ENCODE data around the gene ARMH3.
A peak's percentile ranks its signal among the peaks of the same experiment; 100 is the strongest.

Gene ARMH3

DNA sequence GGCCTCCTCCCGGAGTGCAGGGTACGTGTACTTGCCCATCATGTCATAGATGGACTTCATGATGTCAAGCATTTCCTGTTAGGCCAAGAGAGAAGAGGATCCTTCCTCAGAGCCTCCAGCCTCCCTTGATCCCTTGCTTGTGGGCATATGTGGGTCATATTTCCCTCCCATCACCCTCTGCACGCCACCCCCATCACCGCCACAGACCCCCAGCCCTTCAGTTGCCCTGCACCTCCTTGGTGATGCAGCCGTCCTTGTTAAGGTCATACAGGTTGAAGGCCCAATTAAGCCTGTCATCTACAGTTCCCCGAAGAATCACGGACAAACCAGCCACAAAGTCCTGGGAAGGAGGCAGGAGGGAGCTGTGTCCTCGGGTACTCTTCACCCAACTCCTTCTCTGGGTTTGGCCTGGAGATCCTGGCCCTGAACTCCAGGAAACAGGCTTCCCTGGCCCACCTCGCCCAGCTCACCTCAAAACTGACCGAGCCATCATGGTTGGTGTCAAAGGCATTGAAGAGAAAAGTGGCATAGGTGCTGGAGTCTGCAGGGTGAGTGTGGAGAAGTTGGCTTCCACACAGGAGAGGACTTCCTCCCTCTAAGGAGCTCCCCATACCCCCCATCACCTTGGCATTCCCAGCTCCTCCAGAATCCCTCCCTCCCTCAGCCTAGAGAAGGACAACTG lies 227.9 kb downstream of the ARMH3 start:
- DNase-seq = no peak

DNA sequence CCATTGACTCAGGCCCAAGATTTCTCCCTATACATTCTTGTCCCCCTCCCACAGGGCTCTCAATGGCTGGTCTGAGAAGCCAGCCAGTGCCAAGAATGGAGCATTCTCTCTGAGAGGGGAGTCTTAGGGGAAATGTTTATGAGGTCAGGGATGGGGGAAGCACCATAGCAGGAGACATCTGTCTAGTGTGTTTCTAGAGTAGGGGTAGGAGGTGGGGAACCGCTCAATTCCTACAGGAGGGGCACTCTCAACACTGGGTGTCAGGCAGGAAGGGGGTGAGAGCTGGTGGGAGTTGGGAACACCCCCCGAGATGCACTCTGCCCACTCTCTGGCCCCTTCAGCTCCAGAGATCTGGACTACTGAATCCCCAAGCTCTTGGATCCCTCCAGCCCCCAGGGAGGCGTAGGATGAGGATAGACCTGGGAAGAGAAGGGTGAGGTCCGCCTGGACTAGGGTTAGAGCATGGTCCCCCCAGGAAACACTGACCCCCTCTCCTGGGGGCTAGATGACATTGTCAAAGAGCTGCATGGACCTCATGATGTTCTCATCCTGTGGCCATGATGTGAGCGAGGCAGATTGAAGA lies 229.0 kb downstream of the ARMH3 start:
- DNase-seq = no peak

- no peak for DNase-seq
These were observed 231.2 kb downstream of the ARMH3 start for GRCh38 chr10:101824736-101825135.

DNA sequence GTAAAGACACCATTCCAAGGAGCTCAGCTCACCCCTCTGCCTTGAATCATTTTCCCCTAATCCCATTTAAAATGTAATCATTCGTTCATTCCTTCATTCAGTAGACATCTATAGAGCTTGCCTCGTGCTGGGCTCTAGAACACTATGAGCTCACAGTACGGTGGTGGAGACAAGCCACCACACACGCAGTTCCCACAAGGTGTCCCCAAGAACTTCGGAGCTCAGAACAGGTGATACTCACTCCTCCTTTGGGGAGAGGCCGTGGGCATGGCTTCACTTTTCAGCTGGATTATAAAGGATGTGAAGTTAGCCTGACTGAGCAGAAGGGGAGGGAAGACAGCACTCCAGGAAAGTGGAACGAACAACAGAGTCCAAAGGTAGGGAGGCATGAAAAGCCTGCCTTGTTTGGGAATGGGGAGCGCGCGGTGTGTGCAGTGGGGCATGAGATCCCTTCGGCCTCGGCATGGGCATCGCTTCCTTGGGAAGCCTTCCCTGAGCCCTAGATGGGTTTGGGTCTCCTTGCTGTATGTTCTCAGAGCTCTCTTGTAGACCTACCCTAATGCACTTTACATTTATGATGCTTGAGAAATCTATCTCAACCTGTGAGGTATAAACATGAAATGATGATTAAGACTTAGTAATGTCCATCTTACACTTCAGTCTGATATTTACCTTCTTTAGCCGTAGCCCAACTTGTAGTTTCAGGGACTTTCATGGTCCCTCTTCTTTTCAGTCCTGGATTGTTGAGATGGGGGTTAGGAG lies 236.9 kb downstream of the ARMH3 start:
- DNase-seq = no peak

DNA sequence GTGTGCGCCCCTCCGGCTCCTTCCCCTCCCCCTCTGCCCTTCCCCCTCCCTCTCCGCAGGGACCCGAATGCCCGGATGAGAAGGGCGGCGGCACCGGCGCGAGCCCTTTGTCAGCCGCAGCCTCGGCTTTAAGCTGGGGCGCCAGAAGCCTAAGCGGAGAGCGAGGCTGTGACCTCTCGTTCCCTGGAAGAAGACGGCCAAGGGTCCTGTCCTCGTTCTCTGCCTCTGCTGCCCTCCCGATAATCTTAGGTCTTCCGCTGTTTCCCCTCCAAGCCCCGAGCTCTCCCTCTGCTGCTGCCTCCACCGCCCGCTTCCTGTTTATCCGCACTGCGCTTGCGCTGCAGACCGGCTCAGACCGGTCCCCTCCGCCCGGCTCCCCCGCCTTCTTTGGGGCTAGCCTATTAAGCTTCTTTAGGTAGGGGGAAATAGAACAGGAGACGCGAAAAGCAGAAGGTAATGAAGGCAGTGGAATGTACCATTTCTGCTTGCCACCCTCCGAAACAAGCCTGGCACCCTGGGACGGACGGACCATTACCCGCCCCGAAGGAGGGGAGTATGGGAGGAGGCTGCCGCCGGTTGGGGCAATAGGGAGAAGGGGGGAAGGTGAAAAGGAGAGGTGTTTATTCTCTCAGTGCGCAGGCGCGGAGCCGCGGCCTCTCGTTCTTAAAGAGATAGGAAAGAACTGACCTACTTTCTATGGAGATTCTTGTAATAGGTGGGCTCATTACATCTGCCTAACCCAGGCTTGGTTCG lies 237.7 kb downstream of the ARMH3 start, which contains the start of gene OGA:
TSS of gene OGA (minus strand) at position 326 of the 753 bp plus-strand sequence. CDS start 422 bp downstream, outside the sequence.
- DNase-seq = peak; percentile 99

GRCh38 chr10:101817337-101818118 lies 238.4 kb downstream of the ARMH3 start:
- peak; percentile 89 for DNase-seq

DNA sequence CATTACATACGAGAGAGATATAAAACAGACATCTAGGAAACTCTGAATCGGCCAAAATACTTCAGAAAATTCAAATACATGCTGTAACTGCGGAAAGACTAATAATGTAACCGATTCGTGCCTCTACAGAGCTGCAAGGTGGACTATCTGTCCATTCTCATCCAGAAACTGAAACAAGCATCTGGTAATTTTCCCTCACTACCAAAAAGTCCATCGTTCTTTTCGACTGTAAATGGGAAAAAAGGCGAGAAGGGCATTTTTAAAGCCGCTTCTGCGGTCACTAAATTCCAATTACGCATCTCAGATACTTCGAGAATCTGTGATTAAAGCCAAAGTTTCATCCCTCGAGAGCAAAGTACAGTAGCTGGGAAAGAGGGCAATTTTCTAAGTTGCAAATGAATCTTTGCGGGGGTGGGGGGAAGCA lies 239.0 kb downstream of the ARMH3 start:
- peak; percentile 21 for DNase-seq

DNA sequence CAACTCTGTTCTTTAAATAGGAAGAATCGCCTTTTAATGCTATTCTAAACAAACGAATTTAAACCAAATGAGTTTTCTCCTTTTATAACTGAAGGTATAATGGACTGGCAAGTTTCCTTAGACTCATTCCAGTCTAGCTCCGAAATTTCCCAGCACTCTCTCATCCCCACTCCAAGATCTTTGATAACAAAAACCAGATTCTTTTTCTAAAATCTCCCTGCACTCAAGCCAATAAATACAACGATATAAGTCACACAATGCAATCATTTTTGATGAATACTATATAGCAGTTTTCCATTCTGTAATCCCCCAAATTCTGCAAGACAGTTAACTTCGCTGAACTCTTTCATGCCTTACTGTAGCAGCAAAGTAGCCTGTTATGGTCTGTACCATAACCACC lies 239.6 kb downstream of the ARMH3 start:
- DNase-seq = peak; percentile 51

GRCh38 chr10:101814466-101815071 lies 241.4 kb downstream of the ARMH3 start:
- no peak for DNase-seq

GRCh38 chr10:101812606-101813005 lies 243.4 kb downstream of the ARMH3 start:
- no peak for DNase-seq

DNA sequence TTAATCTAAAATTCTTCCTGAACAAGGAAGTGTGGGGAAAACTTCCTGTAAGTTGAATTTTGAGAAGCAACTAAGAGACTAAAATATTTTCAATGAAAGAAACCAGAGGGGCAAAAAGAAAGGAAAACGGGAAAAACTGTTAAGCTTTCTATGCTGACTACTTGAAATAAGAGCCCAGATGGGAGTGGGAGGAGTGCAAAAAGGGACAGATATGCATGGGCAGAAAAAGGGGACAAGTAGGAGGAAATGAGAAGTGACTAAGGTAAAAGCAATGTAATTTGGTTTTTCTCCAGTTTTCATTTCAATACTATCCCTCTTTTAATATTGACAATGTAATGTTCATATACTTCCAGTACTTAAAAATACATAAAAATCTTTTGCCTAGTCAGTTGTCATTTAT lies 248.8 kb downstream of the ARMH3 start:
- no peak for DNase-seq

DNA sequence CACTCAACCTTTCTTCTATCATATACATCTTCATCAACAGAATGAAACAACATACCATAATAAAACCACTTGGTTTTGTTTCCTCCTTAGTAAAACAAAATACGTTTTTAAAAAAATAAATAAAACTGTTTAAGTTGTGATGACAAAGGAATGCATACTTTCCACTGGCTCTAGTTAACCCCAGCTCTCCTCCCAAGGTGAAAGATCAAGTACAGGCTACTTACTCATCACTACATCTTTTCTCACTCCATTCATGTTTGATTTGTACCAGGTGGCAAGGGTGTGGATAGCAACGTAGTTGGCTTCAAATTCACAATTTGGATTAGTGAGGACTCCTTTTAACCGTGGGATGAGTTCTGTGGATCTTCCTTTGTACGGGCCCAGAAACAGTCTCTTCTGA lies 252.5 kb downstream of the ARMH3 start:
- no peak for DNase-seq

- DNase-seq = no peak
These were observed 258.4 kb downstream of the ARMH3 start for GRCh38 chr10:101797403-101798059.

Data from eye (tissue), 1 donor.